Activated CD4-positive, alpha-beta T cell treated with anti-CD3 and anti-CD28 coated beads, Interleukin-2, amount 50 U/mL, for 48 hours (primary cell): Measurements from ENCODE around the gene BMP5.

Experiments
- DNase-seq, 2 experiments: peaks; one replicate each; pipeline ENCODE4 v3.0.0-alpha.2; 2020

BMP5 gene

GRCh38 chr6:55798571-55798970, 76.8 kb downstream of the BMP5 start:
- DNase-seq: no peak

GRCh38 chr6:55794136-55794812, 81.1 kb downstream of the BMP5 start:
- DNase-seq: no peak

DNA sequence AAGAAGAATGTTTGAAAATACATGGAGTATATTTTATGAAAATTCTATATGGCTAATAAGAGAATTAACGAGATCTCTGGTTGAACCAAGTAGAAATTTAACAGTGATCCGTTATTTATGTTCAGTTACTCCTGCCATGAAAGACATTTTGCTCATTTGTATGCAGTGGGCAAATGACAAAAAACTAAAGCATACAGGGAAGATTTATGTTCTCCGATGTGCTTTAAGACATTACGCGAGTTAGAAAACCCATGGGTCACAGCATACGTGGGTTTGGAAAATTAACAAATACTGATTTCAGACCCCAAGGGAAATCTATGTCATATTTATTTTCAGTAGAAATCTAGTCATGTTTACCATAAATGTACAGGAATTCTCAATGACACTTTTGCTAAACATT, 90.1 kb downstream of the BMP5 start:
- DNase-seq: no peak

GRCh38 chr6:55782275-55782674, 93.1 kb downstream of the BMP5 start:
- no peak for DNase-seq

- no peak for DNase-seq
Observed at GRCh38 chr6:55778705-55779104, 96.7 kb downstream of the BMP5 start.

- DNase-seq: no peak
Observed at GRCh38 chr6:55777469-55777868, 97.9 kb downstream of the BMP5 start.

DNA sequence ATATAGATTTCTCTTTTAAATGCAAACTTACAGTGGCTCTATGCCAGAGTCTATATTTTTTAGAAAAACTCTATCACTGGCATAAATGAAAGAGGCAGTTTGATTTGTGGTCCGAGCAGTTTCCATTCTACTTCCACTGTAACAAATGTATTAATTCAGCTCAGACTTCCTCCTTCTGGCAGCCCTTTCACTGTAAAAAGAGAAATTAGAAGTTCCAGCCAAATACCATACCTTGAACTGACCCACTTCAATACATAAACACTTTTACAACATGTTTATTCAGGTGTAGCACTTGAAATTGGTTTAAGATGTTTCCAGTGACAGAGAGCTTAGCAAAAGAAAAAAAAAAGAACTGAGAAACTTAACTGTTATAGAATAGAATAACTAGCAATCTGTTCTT, 99.3 kb downstream of the BMP5 start:
- DNase-seq: no peak

GRCh38 chr6:55775029-55775318, 100.4 kb downstream of the BMP5 start:
- DNase-seq: no peak

- DNase-seq: no peak
Observed at GRCh38 chr6:55774286-55775028, 100.9 kb downstream of the BMP5 start.

DNA sequence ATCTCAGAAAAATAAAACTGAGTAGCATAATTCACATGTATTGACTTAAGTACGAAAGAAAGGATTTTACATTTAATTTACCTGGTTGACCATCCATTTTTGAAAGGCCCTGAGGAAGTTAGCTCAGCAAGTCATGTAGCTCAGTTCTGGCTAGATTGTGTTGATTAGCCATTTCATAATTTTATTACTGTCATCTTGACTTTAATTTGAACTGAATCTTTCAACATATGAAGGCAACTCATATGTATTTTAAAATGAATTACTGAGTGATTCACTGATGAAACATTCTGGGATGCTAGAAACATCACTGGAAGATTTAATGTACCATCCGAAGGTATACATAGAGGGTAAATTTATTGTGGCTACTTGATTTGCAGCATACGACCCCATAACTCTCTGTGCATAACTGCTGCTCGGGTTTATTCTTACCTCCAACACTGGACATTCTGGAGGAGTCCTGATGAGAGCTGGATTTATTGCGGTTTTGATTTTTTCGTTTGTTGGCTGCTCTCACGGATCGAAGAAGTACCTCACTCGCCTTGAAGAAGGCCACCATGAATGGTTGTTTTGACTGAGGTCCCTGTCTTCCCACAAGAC, 101.7 kb downstream of the BMP5 start:
- DNase-seq: no peak

GRCh38 chr6:55772730-55773129, 102.7 kb downstream of the BMP5 start:
- DNase-seq: no peak

DNA sequence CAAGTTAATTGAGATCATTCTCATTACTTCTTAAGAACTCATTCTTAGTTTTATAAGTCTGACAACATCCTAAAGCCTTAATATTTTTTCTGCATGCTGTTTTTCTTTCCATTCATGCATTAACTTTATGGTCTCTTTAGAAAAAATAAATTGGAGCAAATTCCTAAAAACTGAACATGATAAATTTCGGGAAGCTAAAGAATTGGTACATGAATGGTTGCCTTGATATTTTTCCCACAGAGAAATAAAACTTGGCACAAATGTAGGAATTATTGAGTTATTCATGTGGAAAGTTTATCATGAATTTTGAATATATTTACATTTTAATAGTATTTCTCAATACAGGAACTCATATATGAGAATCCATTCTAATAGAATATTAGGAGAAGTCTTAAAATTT, 115.9 kb downstream of the BMP5 start:
- no peak for DNase-seq

DNA sequence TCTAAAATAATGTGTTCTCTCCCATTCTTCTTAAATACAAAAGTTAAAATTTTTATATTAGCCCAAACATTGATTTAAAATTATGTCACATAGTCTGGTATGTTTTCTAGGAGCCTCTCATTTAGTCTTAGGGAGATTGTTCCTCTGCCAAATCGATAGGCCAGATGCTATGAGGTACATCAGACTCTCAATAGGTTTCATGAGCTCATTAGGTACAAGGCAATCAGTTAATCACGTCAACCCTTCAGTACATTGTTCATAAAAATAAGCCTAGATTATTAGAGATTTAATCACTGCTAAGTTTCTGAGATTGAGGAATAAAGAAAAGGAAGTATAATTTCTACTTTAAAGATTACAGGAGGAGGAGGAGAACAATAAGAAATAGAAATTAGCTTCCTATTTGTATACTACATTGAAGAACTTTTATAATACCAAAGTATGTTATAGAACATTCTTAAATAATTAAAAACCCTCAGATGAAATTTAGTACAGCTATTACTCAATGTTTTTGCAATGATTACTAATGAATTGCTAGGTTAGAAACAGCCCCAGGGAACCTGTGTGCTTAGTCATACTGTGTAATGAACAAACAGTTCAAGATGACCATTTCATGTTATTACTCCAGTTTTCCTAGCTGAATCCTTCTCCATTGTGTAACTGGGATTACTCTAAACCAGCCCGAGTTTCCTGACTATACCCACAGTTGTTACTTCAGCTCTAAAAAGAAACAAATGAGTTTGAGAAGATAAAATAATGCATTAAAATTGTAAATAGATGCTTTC, 117.0 kb downstream of the BMP5 start:
- DNase-seq: no peak

- no peak for DNase-seq
Observed at GRCh38 chr6:55756531-55757031, 118.8 kb downstream of the BMP5 start.

GRCh38 chr6:55748880-55749279, 126.5 kb downstream of the BMP5 start:
- no peak for DNase-seq

DNA sequence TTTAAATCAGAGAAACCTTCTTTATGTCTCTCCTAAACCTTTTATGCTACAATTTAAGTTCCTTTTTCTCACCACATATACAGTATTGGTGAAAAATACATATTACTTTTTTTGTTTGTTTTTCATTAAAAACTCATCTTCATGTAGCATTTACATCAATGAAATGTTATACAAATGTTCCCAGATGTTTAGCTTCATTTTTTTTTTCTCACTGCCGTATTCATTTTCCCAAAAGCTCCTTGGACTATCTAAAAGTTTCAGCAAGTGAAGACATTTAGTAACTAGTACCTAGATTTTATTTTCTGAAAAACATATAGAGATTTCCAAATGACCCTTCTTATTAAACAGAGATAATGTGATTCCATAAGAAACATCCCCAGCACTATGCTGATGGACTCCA, 128.9 kb downstream of the BMP5 start:
- no peak for DNase-seq

DNA sequence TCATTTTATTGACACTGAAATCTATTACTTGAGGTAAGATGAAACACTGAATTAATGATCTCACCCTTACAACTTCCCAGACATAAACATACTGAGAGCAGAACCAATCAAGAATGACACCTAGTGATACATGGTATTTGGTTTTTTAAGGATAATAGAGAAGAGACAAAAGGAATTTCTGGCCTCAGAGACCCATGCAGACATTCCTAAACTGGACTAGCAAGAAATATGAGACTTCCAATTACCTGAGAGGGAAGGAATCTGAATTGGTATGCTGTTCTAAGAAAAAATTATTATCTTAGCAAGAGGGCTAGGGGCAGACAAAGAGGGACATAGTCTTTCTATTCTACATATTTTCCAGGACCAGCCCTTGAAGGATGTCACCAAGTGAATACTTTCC, 141.1 kb downstream of the BMP5 start:
- no peak for DNase-seq

DNA sequence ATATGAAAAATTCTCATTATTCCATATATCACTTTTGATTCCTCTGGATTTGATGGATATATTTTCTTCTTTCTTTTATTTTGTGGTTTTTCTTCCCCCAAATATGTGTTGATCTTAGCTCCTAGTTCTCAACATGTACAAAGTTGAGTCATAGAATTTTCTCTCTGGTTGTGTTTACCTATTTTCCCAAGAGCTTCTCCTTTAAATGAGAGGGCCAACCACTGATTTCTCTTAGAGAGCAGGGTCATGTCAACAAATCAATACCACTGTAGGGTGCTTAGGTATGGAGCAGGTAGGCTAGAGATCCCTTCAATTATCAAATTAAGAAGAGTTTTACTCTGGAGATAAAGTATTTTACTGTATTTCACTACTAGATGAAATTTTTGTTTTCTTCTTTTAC, 145.7 kb downstream of the BMP5 start:
- DNase-seq: no peak

GRCh38 chr6:55726144-55726543, 149.2 kb downstream of the BMP5 start:
- no peak for DNase-seq

GRCh38 chr6:55714831-55715230, 160.6 kb downstream of the BMP5 start:
- no peak for DNase-seq

- DNase-seq: no peak
Observed at GRCh38 chr6:55713436-55713835, 162.0 kb downstream of the BMP5 start.

GRCh38 chr6:55708711-55709110, 166.7 kb downstream of the BMP5 start:
- DNase-seq: no peak
